ENCODE measurements around the gene RARRES2. TPM values are rescaled to one million over a fixed set of nuclear protein-coding genes. Genes with fewer than 3 reads are reported as not detected.
"Not testable (repeated sequence)": the region's sequence is repeated elsewhere in the genome, so short reads cannot be mapped to it uniquely, and the experiment has no call there.

Gene RARRES2
- polyA plus RNA-seq, 1 of the 3 experiments (the other 2 are of a cell fraction) = 0.43 TPM

GRCh38 chr7:150307904-150308303, 33.5 kb downstream of the RARRES2 start:
- no peak overlapping the region for H3K27ac ChIP-seq (ENCODE audit: low read depth in 2 of 2, low read length in 1 of 2)
- CTCF ChIA-PET = no interaction called here

GRCh38 chr7:150307129-150307528, 34.3 kb downstream of the RARRES2 start:
- Histone ChIP-seq H4K20me1 (ENCODE audit: insufficient read depth) (no peaks in the 10 kb centered on the region), H3F3A (replicated peaks; ENCODE audit: insufficient read depth) (no peaks in the 10 kb centered on the region), H3K4me2 (no peak overlapping the region), H3K9me2 (no peaks in the 10 kb centered on the region), H3K27me3 (ENCODE audit: insufficient read depth) (no peaks in the 10 kb centered on the region; the same call in 1 of the 2 replicates), H2AFZ (ENCODE audit: low read depth) (no peak overlapping the region), H3K9ac (no peak overlapping the region), H3K27ac (ENCODE audit: low read depth in 2 of 2, low read length in 1 of 2) (no peak overlapping the region), H3K9me3 (no peaks in the 10 kb centered on the region), H3K4me1 (ENCODE audit: control insufficient read depth in 1 of 2, insufficient read depth in 2 of 2, low read depth in 1 of 2, low read length in 1 of 2) (no peaks in the 10 kb centered on the region), H3K4me3 (ENCODE audit: low read depth in 2 of 2, low read length in 1 of 2) (no peak overlapping the region), H3K79me2 (ENCODE audit: insufficient read depth) (no peaks in the 10 kb centered on the region), H3K36me3 (replicated peaks in 1 of 2; ENCODE audit: control insufficient read depth in 1 of 2, insufficient read depth in 2 of 2, low read length in 1 of 2) (no peaks in the 10 kb centered on the region)
- 43% methylated on average over 3 of the region's 3 CpGs for WGBS (ENCODE audit: low lambda C conversion rate)
- POLR2A ChIA-PET = no interaction called here
- DNase-seq = no peak
- TF ChIP-seq MEF2A (IDR thresholded peaks at IDR 0.05; ENCODE audit: borderline replicate concordance, low read depth) (no peak), FOXM1 (IDR thresholded peaks at IDR 0.05; ENCODE audit: low read depth) (no peak), EZH2phosphoT487 (IDR thresholded peaks at IDR 0.05; ENCODE audit: borderline replicate concordance, low read depth) (no peak), ELF1 (IDR thresholded peaks at IDR 0.05) (no peak), TCF12 (IDR thresholded peaks at IDR 0.05) (no peak), SMC3 (IDR thresholded peaks at IDR 0.05; ENCODE audit: low read depth, low read length) (no peak), POLR2AphosphoS5 (IDR thresholded peaks at IDR 0.05; ENCODE audit: low read depth, low read length) (no peak), NFIC (IDR thresholded peaks at IDR 0.05; ENCODE audit: borderline replicate concordance) (no peak), MAX (IDR thresholded peaks at IDR 0.05; ENCODE audit: low read depth) (no peak), FOXJ3 (CRISPR knock-in tag; IDR thresholded peaks at IDR 0.05) (no peak), FOSL2 (IDR thresholded peaks at IDR 0.05; ENCODE audit: borderline replicate concordance, low read depth) (no peak)
- CTCF ChIA-PET = no interaction called here

More at GRCh38 chr7:150307904-150308303, 33.5 kb downstream of the RARRES2 start:
- H3K9ac ChIP-seq = no peak overlapping the region
- POLR2A ChIA-PET = no interaction called here
- H3K4me3 ChIP-seq (ENCODE audit: low read depth in 2 of 2, low read length in 1 of 2) = no peak overlapping the region
- H3K79me2 ChIP-seq (ENCODE audit: insufficient read depth) = no peaks in the 10 kb centered on the region
- no peaks in the 10 kb centered on the region for H3K4me1 ChIP-seq (ENCODE audit: control insufficient read depth in 1 of 2, insufficient read depth in 2 of 2, low read depth in 1 of 2, low read length in 1 of 2)
- H3K27me3 ChIP-seq (ENCODE audit: insufficient read depth) = no peaks in the 10 kb centered on the region; the same call in 1 of the 2 replicates
- no peak overlapping the region for H2AFZ ChIP-seq (ENCODE audit: low read depth)
- no peak overlapping the region for H3K4me2 ChIP-seq
- no peaks in the 10 kb centered on the region for H3F3A ChIP-seq (replicated peaks; ENCODE audit: insufficient read depth)
- 61% methylated on average over 9 of the region's 9 CpGs for WGBS (ENCODE audit: low lambda C conversion rate)
- no peaks in the 10 kb centered on the region for H3K9me3 ChIP-seq
- no peaks in the 10 kb centered on the region for H3K9me2 ChIP-seq
- H4K20me1 ChIP-seq (ENCODE audit: insufficient read depth) = no peaks in the 10 kb centered on the region
- no peak for DNase-seq
- TF ChIP-seq POLR2AphosphoS5 (IDR thresholded peaks at IDR 0.05; ENCODE audit: low read depth, low read length) (no peak), CHD2 (IDR thresholded peaks at IDR 0.05; ENCODE audit: low read length, partially characterized antibody) (no peak), MEF2A (IDR thresholded peaks at IDR 0.05; ENCODE audit: borderline replicate concordance, low read depth) (no peak), NFIC (IDR thresholded peaks at IDR 0.05; ENCODE audit: borderline replicate concordance) (no peak), REST (IDR thresholded peaks at IDR 0.05; ENCODE audit: low read depth, low read length) (no peak), TCF12 (IDR thresholded peaks at IDR 0.05) (no peak), EP300 (IDR thresholded peaks at IDR 0.05; ENCODE audit: borderline replicate concordance in 1 of 2, low read depth in 1 of 2, low read length in 1 of 2) (no peak), EZH2phosphoT487 (IDR thresholded peaks at IDR 0.05; ENCODE audit: borderline replicate concordance, low read depth) (no peak), RXRA (IDR thresholded peaks at IDR 0.05; ENCODE audit: borderline replicate concordance, low read depth) (no peak), FOXM1 (IDR thresholded peaks at IDR 0.05; ENCODE audit: low read depth) (no peak), GATA2 (CRISPR knock-in tag; IDR thresholded peaks at IDR 0.05) (no peak), RAD21 (IDR thresholded peaks at IDR 0.05; ENCODE audit: low read length) (no peak)
- TF ChIP-seq, protein P1, sequence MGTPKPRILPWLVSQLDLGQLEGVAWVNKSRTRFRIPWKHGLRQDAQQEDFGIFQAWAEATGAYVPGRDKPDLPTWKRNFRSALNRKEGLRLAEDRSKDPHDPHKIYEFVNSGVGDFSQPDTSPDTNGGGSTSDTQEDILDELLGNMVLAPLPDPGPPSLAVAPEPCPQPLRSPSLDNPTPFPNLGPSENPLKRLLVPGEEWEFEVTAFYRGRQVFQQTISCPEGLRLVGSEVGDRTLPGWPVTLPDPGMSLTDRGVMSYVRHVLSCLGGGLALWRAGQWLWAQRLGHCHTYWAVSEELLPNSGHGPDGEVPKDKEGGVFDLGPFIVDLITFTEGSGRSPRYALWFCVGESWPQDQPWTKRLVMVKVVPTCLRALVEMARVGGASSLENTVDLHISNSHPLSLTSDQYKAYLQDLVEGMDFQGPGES (IDR thresholded peaks at IDR 0.05; ENCODE audit: low read depth, low read length) = no peak
- no peaks in the 10 kb centered on the region for H3K36me3 ChIP-seq (replicated peaks in 1 of 2; ENCODE audit: control insufficient read depth in 1 of 2, insufficient read depth in 2 of 2, low read length in 1 of 2)

DNA sequence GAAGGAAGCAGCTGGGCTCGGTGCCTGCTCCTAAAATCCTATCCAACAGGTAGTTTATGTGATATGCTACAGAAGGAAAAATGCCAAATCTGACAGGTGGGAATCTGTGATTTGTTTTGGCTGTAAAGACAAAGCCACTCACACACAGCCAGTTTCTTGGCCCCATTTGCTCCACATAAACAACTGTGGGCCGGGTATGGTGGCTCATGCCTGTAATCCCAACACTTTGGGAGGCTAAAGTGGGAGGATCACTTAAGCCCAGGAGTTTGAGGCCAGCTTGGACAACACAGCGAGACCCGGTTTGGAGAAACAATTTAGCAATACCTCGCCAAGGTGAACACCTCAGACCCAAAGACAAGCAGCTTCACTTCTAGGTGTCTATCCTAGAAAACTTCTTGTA, 35.1 kb downstream of the RARRES2 start:
- H4K20me1 ChIP-seq (ENCODE audit: insufficient read depth); H3K4me3 ChIP-seq (ENCODE audit: low read depth in 2 of 2, low read length in 1 of 2); H3K9ac ChIP-seq; H3K9me3 ChIP-seq; H3K4me1 ChIP-seq (ENCODE audit: control insufficient read depth in 1 of 2, insufficient read depth in 2 of 2, low read depth in 1 of 2, low read length in 1 of 2); H3K27me3 ChIP-seq (ENCODE audit: insufficient read depth); H2AFZ ChIP-seq (ENCODE audit: low read depth); POLR2A ChIA-PET; DNase-seq; CTCF ChIA-PET; H3K9me2 ChIP-seq; H3F3A ChIP-seq (replicated peaks; ENCODE audit: insufficient read depth); H3K27ac ChIP-seq (ENCODE audit: low read depth in 2 of 2, low read length in 1 of 2); H3K79me2 ChIP-seq (ENCODE audit: insufficient read depth); H3K4me2 ChIP-seq; H3K36me3 ChIP-seq (replicated peaks in 1 of 2; ENCODE audit: control insufficient read depth in 1 of 2, insufficient read depth in 2 of 2, low read length in 1 of 2): not testable (repeated sequence)
- 61% methylated on average over 5 of the region's 5 CpGs for WGBS (ENCODE audit: low lambda C conversion rate)

Measured in SK-N-SH (cell line).